Measurements from ENCODE around the gene TGFA.
"Not testable (repeated sequence)": the region's sequence is repeated elsewhere in the genome, so short reads cannot be mapped to it uniquely, and the experiment has no call there.

TGFA gene

GRCh38 chr2:70496819-70497218 is 56.8 kb downstream of the TGFA start:
- no peak for DNase-seq

GRCh38 chr2:70494293-70494886 is 59.2 kb downstream of the TGFA start:
- no peak for DNase-seq

- DNase-seq, result no peak
Observed at GRCh38 chr2:70490381-70490780, 63.2 kb downstream of the TGFA start.

- no peak for DNase-seq
Observed at GRCh38 chr2:70489165-70489564, 64.5 kb downstream of the TGFA start.

- no peak for DNase-seq
Observed at GRCh38 chr2:70484086-70484485, 69.5 kb downstream of the TGFA start.

GRCh38 chr2:70482401-70482800 is 71.2 kb downstream of the TGFA start:
- DNase-seq, result no peak

- DNase-seq, result no peak
Observed at GRCh38 chr2:70480468-70480867, 73.2 kb downstream of the TGFA start.

GRCh38 chr2:70479816-70480215 is 73.8 kb downstream of the TGFA start:
- no peak for DNase-seq

GRCh38 chr2:70477441-70477844 is 76.2 kb downstream of the TGFA start:
- no peak for DNase-seq

GRCh38 chr2:70475266-70475665 is 78.4 kb downstream of the TGFA start:
- DNase-seq, result no peak

- no peak for DNase-seq
Observed at GRCh38 chr2:70474256-70474848, 79.3 kb downstream of the TGFA start.

- no peak for DNase-seq
Observed at GRCh38 chr2:70473101-70473722, 80.4 kb downstream of the TGFA start.

- no peak for DNase-seq
Observed at GRCh38 chr2:70472221-70472890, 81.3 kb downstream of the TGFA start.

GRCh38 chr2:70471129-70471528 is 82.5 kb downstream of the TGFA start:
- no peak for DNase-seq

GRCh38 chr2:70469961-70470360 is 83.7 kb downstream of the TGFA start:
- no peak for DNase-seq

GRCh38 chr2:70469435-70469834 is 84.2 kb downstream of the TGFA start:
- no peak for DNase-seq

- DNase-seq, result no peak
Observed at GRCh38 chr2:70468878-70469277, 84.7 kb downstream of the TGFA start.

GRCh38 chr2:70467831-70468779 is 85.5 kb downstream of the TGFA start:
- DNase-seq, result no peak

- no peak for DNase-seq
Observed at GRCh38 chr2:70467237-70467636, 86.4 kb downstream of the TGFA start.

- DNase-seq, result not testable (repeated sequence)
Observed at GRCh38 chr2:70466647-70467046, 87.0 kb downstream of the TGFA start.

GRCh38 chr2:70463997-70464396 is 89.6 kb downstream of the TGFA start:
- DNase-seq, result no peak

GRCh38 chr2:70463581-70463980 is 90.0 kb downstream of the TGFA start:
- no peak for DNase-seq

Data from HCEC 1CT (cell line).